SK-N-MC (cell line): ENCODE measurements around the gene SETD9.

Experiments
- EZH2 ChIP-seq: fragments of 200-600 bp; sonication (generic); IDR thresholded peaks from one replicate; pipeline ENCODE4 v1.6.1; 2017; ENCODE audit warnings: antibody characterized with exemption
- FOXP2 ChIP-seq: optimal IDR thresholded peaks from 2 replicates; pipeline ENCODE3; 2011; ENCODE audit warnings: mild to moderate bottlenecking, moderate library complexity; ENCODE audit not compliant: insufficient read depth; ENCODE audit errors: extremely low read length, control extremely low read depth
- POLR2AphosphoS5 ChIP-seq: IDR thresholded peaks from 2 replicates; pipeline ENCODE4 v1.6.1; 2012; ENCODE audit warnings: mild to moderate bottlenecking, low read depth, low read length, borderline replicate concordance

- TF ChIP-seq POLR2AphosphoS5 (no peak), EZH2 (no peak), FOXP2 (no peak)
Observed at GRCh38 chr5:56914678-56915077, 5.3 kb downstream of the SETD9 start.
